GM12878 (cell line): ENCODE data around the gene CTR9. TPM values are rescaled to one million over a fixed set of nuclear protein-coding genes. Genes with fewer than 3 reads are reported as not detected.

Source experiments
- ATAC-seq: fragments of 200-7000 bp; cut with Tn5 transposase; 3 replicates; pipeline ENCODE4 v1.9.1; 2020; ENCODE audit warnings: mild to moderate bottlenecking, moderate library complexity
- BruUV-seq: library from RNA; stranded (reverse); fragments of 400-500 nt; replicated peaks from 2 replicates; lab custom pipeline; 2021; lab: Mats Ljungman, UMichigan
- CTCF ChIA-PET: fragments of 300-600 bp; sonication (Branson Sonifier 250); formaldehyde crosslinking; extraction: SDS; loops from one replicate; lab custom pipeline; 2021; ENCODE audit warnings: inconsistent platforms; lab: Yijun Ruan, JAX
- POLR2A ChIA-PET: fragments of 350-600 bp; formaldehyde crosslinking; extraction: SDS; loops from one replicate; lab custom pipeline; 2021; ENCODE audit warnings: inconsistent platforms; lab: Charles Lee
- RAD21 ChIA-PET: fragments of 300-600 bp; sonication (Branson Sonifier 250); formaldehyde crosslinking; loops from one replicate; lab custom pipeline; 2023; ENCODE audit warnings: antibody characterized with exemption; ENCODE audit not compliant: unreplicated experiment; lab: Charles Lee
- SMC1A ChIA-PET: fragments of 300-600 bp; sonication (Branson Sonifier 250); formaldehyde crosslinking; loops from one replicate; lab custom pipeline; 2023; ENCODE audit not compliant: unreplicated experiment, uncharacterized antibody; lab: Charles Lee
- DNase-seq: peaks from one replicate; pipeline ENCODE4 v3.0.0-alpha.2; 2011; ENCODE audit warnings: low read depth, low spot score
- FAIRE-seq: peaks from 3 replicates; lab custom pipeline; 2011; peaks lifted over from hg19 to GRCh38; lab: Jason Lieb, UNC
- H2AFZ ChIP-seq: 2 replicates; pipeline ENCODE4 v1.6.0; 2011; ENCODE audit warnings: low read depth, low read length, control low read depth; ENCODE audit not compliant: control insufficient read depth
- H3K27ac ChIP-seq: 2 replicates; pipeline ENCODE4 v1.5.1; 2011; ENCODE audit warnings: control low read depth; ENCODE audit not compliant: control insufficient read depth, insufficient read depth
- H3K27me3 ChIP-seq, 2 experiments: replicated peaks in 1 of 2; 2 replicates each; pipeline versions ENCODE4 v1.6.0 to v1.6.1; 2011; ENCODE audit warnings: low read length in 1 of 2; ENCODE audit not compliant: control insufficient read depth in 2 of 2, insufficient read depth in 2 of 2
- H3K36me3 ChIP-seq, 2 experiments: 2 replicates each; pipeline ENCODE4 v1.5.1; 2011; ENCODE audit warnings: low read length in 1 of 2; ENCODE audit not compliant: control insufficient read depth in 2 of 2, insufficient read depth in 2 of 2
- H3K4me1 ChIP-seq: 2 replicates; pipeline ENCODE4 v1.6.1; 2011; ENCODE audit warnings: mild to moderate bottlenecking, low read length, moderate library complexity, mixed read lengths; ENCODE audit not compliant: control insufficient read depth, insufficient read depth
- H3K4me2 ChIP-seq: 2 replicates; pipeline ENCODE4 v1.6.0; 2011; ENCODE audit warnings: control low read depth; ENCODE audit not compliant: control insufficient read depth, insufficient read depth
- H3K4me3 ChIP-seq: fragments of 200-600 bp; sonication (generic); 2 replicates; pipeline ENCODE4 v1.5.1; 2016
- H3K79me2 ChIP-seq: 2 replicates; pipeline ENCODE4 v1.6.0; 2011; ENCODE audit warnings: low read length; ENCODE audit not compliant: control insufficient read depth, insufficient read depth
- H3K9ac ChIP-seq: 2 replicates; pipeline ENCODE4 v1.8.0; 2011; ENCODE audit warnings: low read length, control low read depth, mixed read lengths; ENCODE audit not compliant: control insufficient read depth, insufficient read depth
- H3K9me3 ChIP-seq: replicated peaks from 3 replicates; pipeline ENCODE4 v1.5.1; 2011; ENCODE audit warnings: mild to moderate bottlenecking, low read length; ENCODE audit not compliant: control insufficient read depth, insufficient read depth
- H4K20me1 ChIP-seq: 2 replicates; pipeline ENCODE4 v1.6.0; 2011; ENCODE audit not compliant: control insufficient read depth, insufficient read depth
- ATF2 ChIP-seq: IDR thresholded peaks from 2 replicates; pipeline ENCODE4 v1.6.1; 2012; ENCODE audit warnings: low read length, inconsistent platforms
- ATF7 ChIP-seq: fragments of 450-650 bp; IDR thresholded peaks from 2 replicates; pipeline ENCODE4 v1.6.1; 2016; ENCODE audit warnings: low read depth, mild to moderate bottlenecking
- BRCA1 ChIP-seq: IDR thresholded peaks from 2 replicates; pipeline ENCODE4 v1.6.1; 2011; ENCODE audit warnings: low read depth, low read length, improper control_type of control experiment
- CREB1 ChIP-seq: IDR thresholded peaks from 2 replicates; pipeline ENCODE4 v1.6.1; 2012; ENCODE audit warnings: low read depth, mild to moderate bottlenecking, inconsistent platforms
- EP300 ChIP-seq, 2 experiments: fragments of 150-350 bp in 1 of 2; IDR thresholded peaks; 2 replicates each; pipeline ENCODE4 v1.6.1; 2011 to 2012; ENCODE audit warnings: low read depth in 2 of 2, low read length in 2 of 2, borderline replicate concordance in 1 of 2, improper control_type of control experiment in 1 of 2, inconsistent platforms in 1 of 2; ENCODE audit not compliant: control insufficient read depth in 1 of 2
- ESRRA ChIP-seq: IDR thresholded peaks from 2 replicates; pipeline ENCODE4 v1.6.1; 2012; ENCODE audit warnings: mild to moderate bottlenecking, low read length, improper control_type of control experiment
- KAT2A ChIP-seq: conservative IDR thresholded peaks from 2 replicates; pipeline ENCODE4 v1.6.1; 2011; ENCODE audit warnings: low read depth, low read length; ENCODE audit not compliant: control insufficient read depth
- KDM1A ChIP-seq: fragments of 200-600 bp; sonication (generic); IDR thresholded peaks from 2 replicates; pipeline ENCODE4 v1.6.1; 2016; ENCODE audit warnings: borderline replicate concordance
- MEF2A ChIP-seq: IDR thresholded peaks from 2 replicates; pipeline ENCODE4 v1.6.1; 2011; ENCODE audit warnings: low read depth, mild to moderate bottlenecking, low read length, moderate library complexity; ENCODE audit not compliant: insufficient read depth
- NR2C1 ChIP-seq: fragments of 450-650 bp; IDR thresholded peaks from 2 replicates; pipeline ENCODE4 v1.6.1; 2017; ENCODE audit warnings: antibody characterized with exemption, mild to moderate bottlenecking, moderate library complexity
- NR2C2 ChIP-seq: IDR thresholded peaks from 2 replicates; pipeline ENCODE4 v1.6.1; 2011; ENCODE audit warnings: borderline replicate concordance, low read depth; ENCODE audit not compliant: control insufficient read depth, insufficient read length
- RAD21 ChIP-seq: IDR thresholded peaks from 2 replicates; pipeline ENCODE4 v1.6.1; 2011; ENCODE audit warnings: mild to moderate bottlenecking, low read depth, low read length, moderate library complexity; ENCODE audit not compliant: insufficient read depth
- STAT1 ChIP-seq: fragments of 450-650 bp; conservative IDR thresholded peaks from 2 replicates; pipeline ENCODE4 v1.6.1; 2014; ENCODE audit warnings: antibody characterized with exemption, mild to moderate bottlenecking
- WRNIP1 ChIP-seq: IDR thresholded peaks from 2 replicates; pipeline ENCODE4 v1.6.1; 2011; ENCODE audit warnings: low read depth, low read length, improper control_type of control experiment, borderline replicate concordance
- ZBED1 ChIP-seq: IDR thresholded peaks from 2 replicates; pipeline ENCODE4 v1.6.1; 2016; ENCODE audit warnings: borderline replicate concordance
- ZBTB4 ChIP-seq: fragments of 450-650 bp; formaldehyde crosslinking; IDR thresholded peaks from 2 replicates; pipeline ENCODE4 v1.4.0; 2022; ENCODE audit warnings: mild to moderate bottlenecking, moderate library complexity
- ZNF207 ChIP-seq: fragments of 450-650 bp; IDR thresholded peaks from 2 replicates; pipeline ENCODE4 v1.6.1; 2014; ENCODE audit warnings: antibody characterized with exemption, mild to moderate bottlenecking, borderline replicate concordance
- WGBS: methylation state at CpG from one replicate; pipeline ENCODE4 v1.1.6; 2016; ENCODE audit warnings: low lambda C conversion rate; ENCODE audit not compliant: insufficient replicate concordance, insufficient coverage; ENCODE audit errors: missing lambda C conversion rate; 5-methylcytosine and 5-hydroxymethylcytosine counted together
- in situ Hi-C: fragments of 300-500 bp; cut with MboI; formaldehyde crosslinking; loops from 9 replicates; pipeline ENCODE4 v1.14.3; 2018; ENCODE audit warnings: mixed read lengths
- intact Hi-C: fragments of 100-400 bp; cut with micrococcal nuclease; formaldehyde crosslinking; loops from one replicate; pipeline ENCODE4 v1.14.2; 2022; ENCODE audit not compliant: unreplicated experiment
- polyA plus RNA-seq, 11 experiments: library from polyadenylated mRNA; depleted of rRNA in 4 of 11; unstranded in 6 of 11; stranded (reverse) in 5 of 11; fragments of >200 nt; fragmentation: Nextera tagmentation in 4 of 11; fragmentation: Illumina TruSeq in 1 of 11; extraction: Ambion mirVana in 4 of 11; extraction: Trizol in 1 of 11; gene quantifications; 1 replicate in 1 of 11; 2 replicates in 10 of 11; pipeline versions ENCODE4 v1.2.1 to v1.2.3, GENCODE V29; 2011 to 2016; ENCODE audit warnings: inconsistent platforms in 2 of 11, missing spikeins in 2 of 11, low read depth in 1 of 11
- total RNA-seq, 4 experiments: library from RNA; depleted of rRNA in 3 of 4; stranded (reverse); fragments of >200 nt in 3 of 4; fragmentation: Illumina TruSeq in 1 of 4; extraction: Trizol in 1 of 4; gene quantifications; 2 replicates each; pipeline versions ENCODE4 v1.2.1 to v1.2.3, GENCODE V29; 2013 to 2021
- TF ChIP-seq, protein P1 (sequence below): fragments of 450-650 bp; IDR thresholded peaks from 2 replicates; pipeline ENCODE4 v1.6.1; 2016; ENCODE audit warnings: mild to moderate bottlenecking

CTR9 gene
- total and polyA plus RNA-seq, 10 of the 15 experiments (the other 5 are each of a cell fraction or from before 2014, with no cell fraction given) = 13.9 to 54.9 (median 28.9) TPM

GRCh38 chr11:10778217-10778970 lies 27.3 kb downstream of the CTR9 start (continued):
- TF ChIP-seq KDM1A (no peak), STAT1 (no peak), ZBED1 (no peak)
- TF ChIP-seq, all 136 proteins: peak for 0

GRCh38 chr11:10779086-10779485 lies 28.0 kb downstream of the CTR9 start:
- Histone ChIP-seq H3K79me2 (no peaks in the 10 kb centered on the region), H3K4me2 (no peak overlapping the region), H3K36me3 (peaks cover 8 to 19% of the 10 kb centered on the region in 2 experiments), H3K4me1 (no peaks in the 10 kb centered on the region), H3K9ac (no peak overlapping the region), H3K9me3 (no peaks in the 10 kb centered on the region), H3K27me3 (no peaks in the 10 kb centered on the region), H4K20me1 (0 out of 2 replicates have a peak, but pooled peaks cover 2% of the 10 kb centered on the region), H2AFZ (no peak overlapping the region), H3K27ac (no peak overlapping the region), H3K4me3 (no peak overlapping the region)
- ChIA-PET POLR2A (no interaction called here), RAD21 (no interaction called here), CTCF (no interaction called here), SMC1A (interaction anchor here (1.2 kb wide), 1 partner anchor 16 kb away, joined by 4 read pairs; no protein-coding TSS in a partner anchor)
- ATAC-seq = no peak
- WGBS = 0% methylated on average over 1 of the region's 1 CpG
- no peak for FAIRE-seq
- intact Hi-C loops (no loop called here), in situ Hi-C loops (no loop called here)
- TF ChIP-seq STAT1 (no peak), CREB1 (no peak), ATF2 (no peak), MEF2A (no peak), NR2C1 (no peak), NR2C2 (no peak), ATF7 (no peak), ESRRA (no peak), KAT2A (no peak), EP300 (IDR thresholded peaks at IDR 0.05; ENCODE audit: borderline replicate concordance in 1 of 2, control insufficient read depth in 1 of 2, low read depth in 2 of 2, low read length in 2 of 2) (no peak), WRNIP1 (no peak), ZNF207 (no peak), ZBTB4 (no peak), RAD21 (no peak), BRCA1 (no peak)
- TF ChIP-seq, protein P1, sequence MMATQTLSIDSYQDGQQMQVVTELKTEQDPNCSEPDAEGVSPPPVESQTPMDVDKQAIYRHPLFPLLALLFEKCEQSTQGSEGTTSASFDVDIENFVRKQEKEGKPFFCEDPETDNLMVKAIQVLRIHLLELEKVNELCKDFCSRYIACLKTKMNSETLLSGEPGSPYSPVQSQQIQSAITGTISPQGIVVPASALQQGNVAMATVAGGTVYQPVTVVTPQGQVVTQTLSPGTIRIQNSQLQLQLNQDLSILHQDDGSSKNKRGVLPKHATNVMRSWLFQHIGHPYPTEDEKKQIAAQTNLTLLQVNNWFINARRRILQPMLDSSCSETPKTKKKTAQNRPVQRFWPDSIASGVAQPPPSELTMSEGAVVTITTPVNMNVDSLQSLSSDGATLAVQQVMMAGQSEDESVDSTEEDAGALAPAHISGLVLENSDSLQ = no peak
- DNase-seq = no peak
- no TSS peak for BruUV-seq
